Medulla oblongata (tissue), 1 donor: ENCODE measurements around the gene TTC8.

Experiments used
- DNase-seq: peaks from one replicate; pipeline ENCODE4 v3.0.0-alpha.2; 2015; ENCODE audit errors: extremely low spot score

The TTC8 gene

GRCh38 chr14:88866305-88866704 is 41.9 kb downstream of the TTC8 start:
- no peak for DNase-seq

GRCh38 chr14:88868558-88869159 is 44.2 kb downstream of the TTC8 start:
- DNase-seq: no peak

GRCh38 chr14:88870777-88871176 is 46.3 kb downstream of the TTC8 start:
- no peak for DNase-seq

- peak; percentile 16 for DNase-seq
These were observed 47.0 kb downstream of the TTC8 start for GRCh38 chr14:88871429-88871828.

- no peak for DNase-seq
These were observed 48.5 kb downstream of the TTC8 start for GRCh38 chr14:88872976-88873375.

GRCh38 chr14:88877192-88877591 is 52.7 kb downstream of the TTC8 start:
- DNase-seq: no peak

- DNase-seq: no peak
These were observed 54.6 kb downstream of the TTC8 start for GRCh38 chr14:88879022-88879421.

GRCh38 chr14:88882236-88882635 is 57.8 kb downstream of the TTC8 start:
- no peak for DNase-seq

GRCh38 chr14:88895116-88895515 is 70.7 kb downstream of the TTC8 start:
- no peak for DNase-seq

GRCh38 chr14:88901189-88901588 is 76.7 kb downstream of the TTC8 start:
- DNase-seq: no peak

GRCh38 chr14:88901991-88902390 is 77.5 kb downstream of the TTC8 start:
- DNase-seq: no peak

GRCh38 chr14:88902850-88903249 is 78.4 kb downstream of the TTC8 start:
- no peak for DNase-seq

GRCh38 chr14:88904206-88904647 is 79.8 kb downstream of the TTC8 start:
- DNase-seq: no peak

GRCh38 chr14:88904864-88905263 is 80.4 kb downstream of the TTC8 start:
- no peak for DNase-seq

GRCh38 chr14:88908216-88908615 is 83.8 kb downstream of the TTC8 start:
- no peak for DNase-seq

GRCh38 chr14:88910386-88910785 is 85.9 kb downstream of the TTC8 start:
- no peak for DNase-seq

- no peak for DNase-seq
These were observed 87.4 kb downstream of the TTC8 start for GRCh38 chr14:88911809-88912208.

- DNase-seq: no peak
These were observed 90.5 kb downstream of the TTC8 start for GRCh38 chr14:88914956-88915355.

- DNase-seq: no peak
These were observed 95.1 kb downstream of the TTC8 start for GRCh38 chr14:88919502-88919901.
